Lung (tissue), 12 donors: Measurements from ENCODE around the gene KIF26A. TPM values are rescaled to one million over a fixed set of nuclear protein-coding genes. Genes with fewer than 3 reads are reported as not detected.
A peak's percentile ranks its signal among the peaks of the same experiment; 100 is the strongest.

Experiments
- ATAC-seq: fragments of 200-7000 bp; cut with Tn5 transposase; one replicate; pipeline ENCODE4 v1.9.1; 2020; ENCODE audit warnings: moderate number of reproducible peaks; ENCODE audit not compliant: insufficient read depth, low FRiP score
- DNase-seq, 3 donors: peaks; one replicate each; pipeline ENCODE4 v3.0.0-alpha.2; 2013 to 2017
- H3K27ac ChIP-seq, 2 donors: one replicate each; pipeline ENCODE4 v1.5.1; 2013; ENCODE audit warnings: mild to moderate bottlenecking in 2 of 2, moderate library complexity in 2 of 2, control low read depth in 1 of 2, inconsistent platforms in 1 of 2, low read depth in 1 of 2, low read length in 1 of 2
- H3K27me3 ChIP-seq, 3 donors: one replicate each; pipeline ENCODE4 v1.5.1; 2013; ENCODE audit warnings: low read length in 2 of 3; ENCODE audit not compliant: control insufficient read depth in 3 of 3, insufficient read depth in 3 of 3
- H3K36me3 ChIP-seq, 4 donors: one replicate each; pipeline ENCODE4 v1.5.1; 2013; ENCODE audit warnings: low read length in 4 of 4, mild to moderate bottlenecking in 1 of 4, moderate library complexity in 1 of 4; ENCODE audit not compliant: control insufficient read depth in 4 of 4, insufficient read depth in 4 of 4
- H3K4me1 ChIP-seq, 5 donors: one replicate each; pipeline ENCODE4 v1.5.1; 2013; ENCODE audit warnings: low read length in 5 of 5, mild to moderate bottlenecking in 2 of 5, moderate library complexity in 1 of 5; ENCODE audit not compliant: control insufficient read depth in 5 of 5, insufficient read depth in 5 of 5
- H3K4me3 ChIP-seq: one replicate; pipeline ENCODE4 v1.5.1; 2013; ENCODE audit warnings: mild to moderate bottlenecking, control low read depth, moderate library complexity
- H3K9ac ChIP-seq, 2 donors: one replicate each; pipeline ENCODE4 v1.5.1; 2013; ENCODE audit warnings: low read length in 2 of 2, control low read depth in 1 of 2; ENCODE audit not compliant: insufficient read depth in 1 of 2
- H3K9me3 ChIP-seq, 4 donors: one replicate each; pipeline ENCODE4 v1.5.1; 2013; ENCODE audit warnings: low read length in 3 of 4, mild to moderate bottlenecking in 1 of 4, moderate library complexity in 1 of 4; ENCODE audit not compliant: control insufficient read depth in 4 of 4, insufficient read depth in 3 of 4
- WGBS, 2 donors: extraction: QIAGEN DNeasy Blood & Tissue Kit; methylation state at CpG; one replicate each; pipeline ENCODE4 v1.1.7; 2013; 5-methylcytosine and 5-hydroxymethylcytosine counted together
- polyA plus RNA-seq, 2 donors: library from polyadenylated mRNA; stranded (reverse); fragments of 200-250 nt; gene quantifications; one replicate each; pipeline ENCODE4 v1.2.1, GENCODE V29; 2013
- total RNA-seq, 2 donors: library from RNA; depleted of rRNA in 1 of 2; stranded (reverse); fragments of >200 nt in 1 of 2; gene quantifications; one replicate each; pipeline ENCODE4 v1.2.1, GENCODE V29; 2014 to 2021
- TF ChIP-seq, protein P1 (sequence below): IDR thresholded peaks from 2 replicates; pipeline ENCODE4 v1.5.1; 2012; ENCODE audit warnings: mild to moderate bottlenecking; ENCODE audit errors: control extremely low read depth, extremely low read depth
- donor health status: control.
- donor health status: control.
- donor health status: Bipolar disorder and iron deficiency.
- donor health status: healthy.
- donor health status: DM: yes; HTN: yes; CAD: no.

KIF26A gene
- total and polyA plus RNA-seq, 4 donors, result 2.4 to 11.4 (median 4.5) TPM

DNA sequence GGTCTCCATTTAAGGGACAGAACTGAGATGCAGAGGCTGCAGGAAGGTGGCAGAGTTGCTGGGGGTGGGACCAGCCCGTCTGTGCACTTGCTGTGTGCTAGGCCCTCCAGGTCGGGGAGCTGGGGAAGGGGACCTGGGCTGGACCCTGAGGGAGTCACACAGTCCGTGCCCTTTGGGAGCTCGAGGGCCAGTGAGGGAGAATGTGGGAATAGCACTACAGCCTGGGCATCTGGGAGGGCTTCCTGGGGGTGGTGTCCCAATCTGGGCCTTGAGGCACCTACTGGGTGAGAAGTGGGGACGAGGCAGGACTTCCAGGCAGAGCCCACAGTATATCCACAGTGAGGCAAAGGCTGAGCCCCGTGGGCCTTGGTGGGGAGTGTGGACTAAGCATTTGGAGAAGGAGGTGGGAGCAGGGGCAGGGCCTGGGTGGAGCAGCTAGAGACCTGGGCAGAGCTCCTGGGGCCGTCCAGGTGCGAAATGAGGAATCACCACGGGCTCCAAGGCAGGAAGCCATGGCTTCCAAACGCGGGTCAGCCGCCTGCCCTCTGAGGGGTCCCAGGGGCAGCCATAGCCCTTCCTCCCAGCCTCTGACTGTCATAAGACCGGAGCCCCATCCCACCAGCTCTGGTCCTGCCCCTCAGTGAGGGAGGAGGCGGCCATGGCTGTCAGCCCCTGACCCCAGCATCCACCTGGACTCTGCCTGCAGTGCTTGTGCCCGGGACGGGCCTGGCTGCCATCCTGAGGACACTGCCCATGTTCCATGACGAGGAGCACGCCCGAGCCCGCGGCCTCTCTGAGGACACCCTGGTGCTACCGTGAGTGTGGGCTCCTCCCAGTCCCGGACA lies 46.2 kb upstream of the KIF26A start:
- DNase-seq, result no peak
- H3K4me1 ChIP-seq, result peaks cover 0 to 8% (median 0%) of the 10 kb centered on the region in 5 donors

DNA sequence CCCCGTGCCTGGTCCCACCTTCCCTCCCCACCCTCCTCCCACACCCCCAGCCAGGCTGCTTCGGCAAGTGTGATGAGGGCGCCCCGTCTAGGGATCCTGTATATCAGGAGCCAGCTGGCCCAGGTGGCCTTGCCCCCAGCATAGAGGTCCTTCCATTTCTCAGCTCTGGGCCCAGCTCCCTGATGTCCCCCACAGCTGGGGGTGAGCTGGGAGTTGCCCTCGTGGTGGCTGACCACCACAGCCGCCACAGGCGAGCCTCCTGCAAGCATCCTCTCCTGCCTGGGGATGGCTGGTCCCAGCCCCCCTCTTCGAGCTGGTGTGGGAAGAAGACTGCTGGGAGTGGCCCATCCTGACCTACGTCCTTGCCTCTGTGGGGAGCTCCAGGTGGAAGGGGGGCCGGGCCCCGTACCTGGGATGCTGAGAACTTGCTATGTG lies 45.4 kb upstream of the KIF26A start:
- H3K9ac ChIP-seq, result no peak overlapping the region
- H3K27ac ChIP-seq, result no peak overlapping the region
- 69 to 73% methylated on average over 11 of the region's 11 CpGs for WGBS, 2 donors
- TF ChIP-seq, protein P1, sequence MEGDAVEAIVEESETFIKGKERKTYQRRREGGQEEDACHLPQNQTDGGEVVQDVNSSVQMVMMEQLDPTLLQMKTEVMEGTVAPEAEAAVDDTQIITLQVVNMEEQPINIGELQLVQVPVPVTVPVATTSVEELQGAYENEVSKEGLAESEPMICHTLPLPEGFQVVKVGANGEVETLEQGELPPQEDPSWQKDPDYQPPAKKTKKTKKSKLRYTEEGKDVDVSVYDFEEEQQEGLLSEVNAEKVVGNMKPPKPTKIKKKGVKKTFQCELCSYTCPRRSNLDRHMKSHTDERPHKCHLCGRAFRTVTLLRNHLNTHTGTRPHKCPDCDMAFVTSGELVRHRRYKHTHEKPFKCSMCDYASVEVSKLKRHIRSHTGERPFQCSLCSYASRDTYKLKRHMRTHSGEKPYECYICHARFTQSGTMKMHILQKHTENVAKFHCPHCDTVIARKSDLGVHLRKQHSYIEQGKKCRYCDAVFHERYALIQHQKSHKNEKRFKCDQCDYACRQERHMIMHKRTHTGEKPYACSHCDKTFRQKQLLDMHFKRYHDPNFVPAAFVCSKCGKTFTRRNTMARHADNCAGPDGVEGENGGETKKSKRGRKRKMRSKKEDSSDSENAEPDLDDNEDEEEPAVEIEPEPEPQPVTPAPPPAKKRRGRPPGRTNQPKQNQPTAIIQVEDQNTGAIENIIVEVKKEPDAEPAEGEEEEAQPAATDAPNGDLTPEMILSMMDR, result no peak
- H3K4me1 ChIP-seq, result peaks cover 0 to 3% (median 0%) of the 10 kb centered on the region in 5 donors
- H3K4me3 ChIP-seq, result no peak overlapping the region
- no peaks in the 10 kb centered on the region for H3K27me3 ChIP-seq
- H3K9me3 ChIP-seq, result peaks cover 0 to 3% (median 0%) of the 10 kb centered on the region in 4 donors
- ATAC-seq, result no peak
- no peaks in the 10 kb centered on the region for H3K36me3 ChIP-seq
- DNase-seq, result peak in 1 of 3 donors; percentile 11

More for the DNA sequence above, 46.2 kb upstream of the KIF26A start:
- WGBS, 2 donors, result 82% methylated on average over 22 to 23 of the region's 23 CpGs
- no peak overlapping the region for H3K4me3 ChIP-seq
- TF ChIP-seq, protein P1, result no peak
- no peaks in the 10 kb centered on the region for H3K27me3 ChIP-seq
- no peaks in the 10 kb centered on the region for H3K36me3 ChIP-seq
- no peak for ATAC-seq
- peaks cover 0 to 3% (median 0%) of the 10 kb centered on the region in 4 donors for H3K9me3 ChIP-seq
- no peak overlapping the region for H3K27ac ChIP-seq
- H3K9ac ChIP-seq, result no peak overlapping the region

DNA sequence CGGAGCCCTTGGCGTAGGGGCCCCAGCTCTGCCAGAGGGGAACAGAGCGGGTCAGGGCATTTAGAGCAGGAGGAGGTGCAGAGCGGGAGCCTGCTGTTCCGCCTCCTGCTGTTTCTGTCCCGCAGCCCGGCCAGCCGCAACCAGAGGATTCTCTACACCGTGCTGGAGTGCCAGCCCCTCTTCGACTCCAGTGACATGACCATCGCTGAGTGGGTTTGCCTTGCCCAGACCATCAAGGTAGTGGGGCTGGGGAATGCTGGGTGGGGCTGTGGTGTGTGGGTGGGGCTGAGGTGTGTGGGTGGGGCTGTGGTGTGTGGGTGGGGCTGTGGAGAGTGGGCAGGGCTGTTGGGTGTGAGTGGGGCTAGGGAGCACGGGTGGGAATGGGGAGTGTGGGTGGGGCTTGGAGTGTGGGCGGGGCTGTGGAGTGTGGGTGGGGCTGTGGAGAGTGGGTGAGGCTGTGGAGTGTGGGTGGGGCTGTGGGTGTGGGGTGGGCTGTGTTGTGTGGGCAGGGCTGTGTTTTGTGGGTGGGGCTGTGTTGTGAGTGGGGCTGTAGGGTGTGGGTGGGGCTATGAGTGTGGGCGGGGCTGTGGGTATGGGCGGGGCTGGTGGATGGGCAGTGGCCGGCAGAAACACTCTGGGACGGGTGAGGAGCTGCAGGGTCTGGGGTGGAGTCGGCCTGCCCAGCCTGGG lies 44.9 kb upstream of the KIF26A start:
- no peaks in the 10 kb centered on the region for H3K36me3 ChIP-seq
- DNase-seq, result peak in 1 of 3 donors; percentile 13
- H3K27ac ChIP-seq, result no peak overlapping the region
- H3K4me3 ChIP-seq, result no peak overlapping the region
- no peak overlapping the region for H3K9ac ChIP-seq
- ATAC-seq, result peak; percentile 38
- TF ChIP-seq, protein P1, result no peak
- WGBS, 2 donors, result 56 to 63% methylated on average over 17 to 18 of the region's 18 CpGs
- H3K9me3 ChIP-seq, result peaks cover 0 to 3% (median 0%) of the 10 kb centered on the region in 4 donors
- peaks cover 0 to 3% (median 0%) of the 10 kb centered on the region in 5 donors for H3K4me1 ChIP-seq
- no peaks in the 10 kb centered on the region for H3K27me3 ChIP-seq
